Measurements from ENCODE around the gene MAD2L2. TPM values are rescaled to one million over a fixed set of nuclear protein-coding genes. Genes with fewer than 3 reads are reported as not detected.

MAD2L2 gene
- total RNA-seq, 1 experiment from 2014 or later: 93.8 TPM

- H3K9me3 ChIP-seq (ENCODE audit: control insufficient read depth in 1 of 2, insufficient read depth in 1 of 2, low read depth in 1 of 2, low read length in 2 of 2): no peaks in the 10 kb centered on the region
- intact Hi-C loops (cut with micrococcal nuclease): no loop called here
- H3K9me2 ChIP-seq (ENCODE audit: insufficient read depth): no peaks in the 10 kb centered on the region
- ATAC-seq (no peak), DNase-seq (ENCODE audit: low read depth, low spot score) (no peak)
- no peak overlapping the region for H3K27ac ChIP-seq (ENCODE audit: low read depth, low read length)
- peaks cover 0 to 9% of the 10 kb centered on the region in 2 experiments; a peak in 3 of 4 replicates for H3K4me1 ChIP-seq (ENCODE audit: control insufficient read depth in 1 of 2, insufficient read depth in 2 of 2, low read length in 2 of 2)
- ChIA-PET RAD21 (ENCODE audit: low non-redundant PET in 1 of 2, low total read pairs in 2 of 2, uncharacterized antibody in 2 of 2, unreplicated experiment in 2 of 2) (no interaction called here), CTCF (no interaction called here), POLR2A (no interaction called here)
- H3K27me3 ChIP-seq (ENCODE audit: insufficient read depth, low read length): no peaks in the 10 kb centered on the region
- TF ChIP-seq SRF (IDR thresholded peaks at IDR 0.05; ENCODE audit: low read depth) (no peak), SIN3A (IDR thresholded peaks at IDR 0.05; ENCODE audit: low read depth) (no peak), CTCF (IDR thresholded peaks at IDR 0.05 in 2 of 3, conservative IDR thresholded peaks at IDR 0.05 in 1 of 3; ENCODE audit: borderline replicate concordance in 1 of 3, insufficient read depth in 1 of 3, low read depth in 2 of 3, low read length in 2 of 3) (no peak)
- H3K36me3 ChIP-seq (ENCODE audit: control insufficient read depth in 1 of 2, insufficient read depth in 2 of 2, low read length in 2 of 2): no peaks in the 10 kb centered on the region
- H3K4me2 ChIP-seq (ENCODE audit: low read length): no peak overlapping the region
- no peaks in the 10 kb centered on the region for H3K79me2 ChIP-seq (ENCODE audit: insufficient read depth, low read length)
- H4K20me1 ChIP-seq (ENCODE audit: insufficient read depth): no peaks in the 10 kb centered on the region
- H2AFZ ChIP-seq (ENCODE audit: low read depth, low read length, poor library complexity, severe bottlenecking): no peak overlapping the region
- H3K9ac ChIP-seq (ENCODE audit: low read length): no peak overlapping the region
- no peak overlapping the region for H3K4me3 ChIP-seq (replicated peaks in 1 of 2; ENCODE audit: low read depth in 1 of 2, low read length in 2 of 2)
- BruUV-seq (replicated peaks): no TSS peak
Observed at GRCh38 chr1:11727119-11727518, 46.2 kb upstream of the MAD2L2 start.

- POLR2A ChIA-PET: no interaction called here
- Histone ChIP-seq H3K4me1 (ENCODE audit: control insufficient read depth in 1 of 2, insufficient read depth in 2 of 2, low read length in 2 of 2) (peaks cover 0 to 8% of the 10 kb centered on the region in 2 experiments; a peak in 2 of 4 replicates), H3K9ac (ENCODE audit: low read length) (no peak overlapping the region), H3K36me3 (ENCODE audit: control insufficient read depth in 1 of 2, insufficient read depth in 2 of 2, low read length in 2 of 2) (no peaks in the 10 kb centered on the region), H3K4me3 (replicated peaks in 1 of 2; ENCODE audit: low read depth in 1 of 2, low read length in 2 of 2) (no peak overlapping the region), H4K20me1 (ENCODE audit: insufficient read depth) (no peaks in the 10 kb centered on the region), H3K4me2 (ENCODE audit: low read length) (no peak overlapping the region), H2AFZ (ENCODE audit: low read depth, low read length, poor library complexity, severe bottlenecking) (no peak overlapping the region), H3K9me2 (ENCODE audit: insufficient read depth) (no peaks in the 10 kb centered on the region), H3K27ac (ENCODE audit: low read depth, low read length) (no peak overlapping the region), H3K27me3 (ENCODE audit: insufficient read depth, low read length) (no peaks in the 10 kb centered on the region), H3K79me2 (ENCODE audit: insufficient read depth, low read length) (no peaks in the 10 kb centered on the region), H3K9me3 (ENCODE audit: control insufficient read depth in 1 of 2, insufficient read depth in 1 of 2, low read depth in 1 of 2, low read length in 2 of 2) (no peaks in the 10 kb centered on the region)
- BruUV-seq (replicated peaks): no TSS peak
- ATAC-seq: no peak
- no peak for DNase-seq (ENCODE audit: low read depth, low spot score)
- TF ChIP-seq ELF1 (IDR thresholded peaks at IDR 0.05; ENCODE audit: borderline replicate concordance, low read depth) (no peak), REST (IDR thresholded peaks at IDR 0.05; ENCODE audit: low read depth) (no peak), YY1 (IDR thresholded peaks at IDR 0.05; ENCODE audit: extremely low read depth, insufficient replicate concordance, low read depth, low read length) (no peak), SP1 (IDR thresholded peaks at IDR 0.05; ENCODE audit: low read depth) (no peak)
- intact Hi-C loops (cut with micrococcal nuclease): no loop called here
- CTCF ChIA-PET: no interaction called here
- RAD21 ChIA-PET (ENCODE audit: low non-redundant PET in 1 of 2, low total read pairs in 2 of 2, uncharacterized antibody in 2 of 2, unreplicated experiment in 2 of 2): no interaction called here
Observed at GRCh38 chr1:11725616-11726015, 44.7 kb upstream of the MAD2L2 start.

Measured in HCT116 (cell line).